ENCODE results near the gene RITA1.
A peak's percentile ranks its signal among the peaks of the same experiment; 100 is the strongest.

GRCh38 chr12:113232840-113233585 lies 47.5 kb downstream of the RITA1 start:
- TF ChIP-seq CTCF (IDR thresholded peaks at IDR 0.05) (no peak), POLR2AphosphoS5 (IDR thresholded peaks at IDR 0.05) (peak in 1 of 2 donors; percentile 10), POLR2A (IDR thresholded peaks at IDR 0.05; ENCODE audit: low read depth) (no peak), EP300 (IDR thresholded peaks at IDR 0.05) (no peak)

Data from esophagus muscularis mucosa (tissue), 4 donors.